ENCODE results near the gene PGAM2.
"Not testable (repeated sequence)": the region's sequence is repeated elsewhere in the genome, so short reads cannot be mapped to it uniquely, and the experiment has no call there.

The PGAM2 gene

GRCh38 chr7:44018857-44019807 lies 46.2 kb downstream of the PGAM2 start:
- DNase-seq = peak; percentile 96

DNA sequence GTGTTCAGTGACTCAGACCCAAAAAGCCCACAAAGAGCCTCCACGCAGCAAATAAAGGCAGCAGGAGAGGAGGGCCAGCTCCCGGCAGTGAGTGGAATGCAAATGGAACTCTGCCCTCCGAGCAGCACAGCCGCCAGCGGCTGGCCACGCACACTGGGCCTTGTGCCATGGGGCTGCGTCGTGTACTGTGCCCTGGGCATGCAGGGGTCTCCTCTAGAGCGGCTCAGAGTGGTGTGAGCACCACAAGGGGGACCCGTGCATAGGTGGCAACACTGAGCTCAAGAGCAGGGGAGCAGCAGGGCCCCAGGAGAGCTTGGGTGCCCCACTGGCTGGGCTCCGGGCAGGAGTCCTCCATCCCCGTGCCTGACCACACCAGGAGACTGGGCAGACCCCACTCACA lies 50.3 kb downstream of the PGAM2 start:
- not testable (repeated sequence) for DNase-seq

All from MV-4-11 (cell line).